ENCODE measurements around the gene SLC2A13. TPM values are rescaled to one million over a fixed set of nuclear protein-coding genes. Genes with fewer than 3 reads are reported as not detected.

The SLC2A13 gene
- total RNA-seq, 6 donors from 2014 or later, result 9.9 to 25.9 (median 16.0) TPM

DNA sequence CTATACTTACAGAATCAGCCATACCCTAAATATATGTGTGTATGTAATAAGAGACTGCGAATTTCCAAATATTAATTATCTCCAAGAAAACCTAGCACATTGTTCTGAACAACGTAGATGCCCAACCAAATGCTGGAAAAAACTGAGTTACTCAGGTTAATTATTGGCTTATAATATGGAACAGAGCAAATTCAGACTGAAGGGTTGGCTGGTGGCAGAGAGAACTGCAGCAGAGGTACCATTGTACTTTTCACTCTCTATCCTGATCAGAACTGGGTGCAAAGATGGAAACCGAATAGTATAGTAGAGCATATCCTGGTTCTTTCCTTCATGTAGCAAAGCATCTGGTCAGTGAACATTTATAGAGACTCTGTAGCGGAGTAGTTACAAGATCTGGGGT is 185.7 kb downstream of the SLC2A13 start:
- 83 to 90% methylated on average over 4 of the region's 4 CpGs for WGBS, 2 donors
- no peak for ATAC-seq (ENCODE audit: low FRiP score in 2 of 2)

DNA sequence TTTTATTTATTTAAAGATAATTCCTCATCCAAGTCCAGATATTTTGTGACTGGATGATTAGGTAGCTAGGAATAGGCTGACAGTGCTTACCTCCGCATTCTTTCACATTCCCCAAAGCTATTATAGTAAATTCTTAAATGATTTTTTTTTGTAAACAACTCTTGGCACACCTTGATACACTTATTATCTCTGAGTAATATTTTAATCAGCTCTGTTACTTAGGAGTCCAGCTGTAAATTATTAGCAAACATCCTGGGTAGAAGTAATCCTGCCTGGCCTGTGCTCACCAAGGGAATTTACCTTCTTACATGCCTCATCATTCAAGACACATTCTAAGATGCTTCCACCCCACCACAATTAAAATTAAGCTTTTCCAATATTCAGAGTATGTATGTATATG is 186.1 kb downstream of the SLC2A13 start:
- Histone ChIP-seq H3K9me3 (no peaks in the 10 kb centered on the region), H3K27me3 (no peaks in the 10 kb centered on the region), H3K4me1 (no peaks in the 10 kb centered on the region), H3K36me3 (no peaks in the 10 kb centered on the region), H3K27ac (no peak overlapping the region), H3K4me3 (no peak overlapping the region)
- TF ChIP-seq, protein P1, sequence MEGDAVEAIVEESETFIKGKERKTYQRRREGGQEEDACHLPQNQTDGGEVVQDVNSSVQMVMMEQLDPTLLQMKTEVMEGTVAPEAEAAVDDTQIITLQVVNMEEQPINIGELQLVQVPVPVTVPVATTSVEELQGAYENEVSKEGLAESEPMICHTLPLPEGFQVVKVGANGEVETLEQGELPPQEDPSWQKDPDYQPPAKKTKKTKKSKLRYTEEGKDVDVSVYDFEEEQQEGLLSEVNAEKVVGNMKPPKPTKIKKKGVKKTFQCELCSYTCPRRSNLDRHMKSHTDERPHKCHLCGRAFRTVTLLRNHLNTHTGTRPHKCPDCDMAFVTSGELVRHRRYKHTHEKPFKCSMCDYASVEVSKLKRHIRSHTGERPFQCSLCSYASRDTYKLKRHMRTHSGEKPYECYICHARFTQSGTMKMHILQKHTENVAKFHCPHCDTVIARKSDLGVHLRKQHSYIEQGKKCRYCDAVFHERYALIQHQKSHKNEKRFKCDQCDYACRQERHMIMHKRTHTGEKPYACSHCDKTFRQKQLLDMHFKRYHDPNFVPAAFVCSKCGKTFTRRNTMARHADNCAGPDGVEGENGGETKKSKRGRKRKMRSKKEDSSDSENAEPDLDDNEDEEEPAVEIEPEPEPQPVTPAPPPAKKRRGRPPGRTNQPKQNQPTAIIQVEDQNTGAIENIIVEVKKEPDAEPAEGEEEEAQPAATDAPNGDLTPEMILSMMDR (IDR thresholded peaks at IDR 0.05), result no peak
- TF ChIP-seq POLR2AphosphoS5 (IDR thresholded peaks at IDR 0.05) (no peak), POLR2A (IDR thresholded peaks at IDR 0.05) (no peak), EP300 (IDR thresholded peaks at IDR 0.05) (no peak)
- no peak for ATAC-seq (ENCODE audit: low FRiP score in 2 of 2)
- 86% methylated on average over 1 of the region's 1 CpG for WGBS, 2 donors
- DNase-seq, result no peak

More for the DNA sequence above, 185.7 kb downstream of the SLC2A13 start:
- H3K9me3 ChIP-seq, result no peaks in the 10 kb centered on the region
- H3K36me3 ChIP-seq, result no peaks in the 10 kb centered on the region
- TF ChIP-seq POLR2A (IDR thresholded peaks at IDR 0.05), result no peak
- no peak for TF ChIP-seq POLR2AphosphoS5 (IDR thresholded peaks at IDR 0.05)
- no peak for TF ChIP-seq EP300 (IDR thresholded peaks at IDR 0.05)
- TF ChIP-seq, protein P1 (IDR thresholded peaks at IDR 0.05), result no peak
- no peaks in the 10 kb centered on the region for H3K4me1 ChIP-seq
- no peaks in the 10 kb centered on the region for H3K27me3 ChIP-seq
- H3K4me3 ChIP-seq, result no peak overlapping the region
- no peak overlapping the region for H3K27ac ChIP-seq
- no peak for DNase-seq

DNA sequence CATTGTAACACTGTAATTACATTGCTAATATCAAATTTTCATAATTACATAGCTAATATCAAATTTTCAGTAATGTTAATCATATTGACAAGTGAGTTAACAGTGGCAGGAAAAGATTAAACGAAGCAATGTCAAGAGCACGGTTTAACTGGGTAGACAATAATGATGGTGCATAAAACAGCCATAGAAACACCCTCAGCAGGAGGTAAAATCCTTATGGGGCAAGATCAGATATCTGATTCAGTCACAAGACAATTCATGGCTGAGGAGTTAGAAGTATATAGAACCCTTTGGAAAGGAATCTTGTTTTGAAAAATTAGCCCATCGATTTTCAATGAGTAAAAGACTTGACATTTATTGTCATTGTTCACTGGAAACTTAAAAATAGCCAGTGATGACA is 190.6 kb downstream of the SLC2A13 start:
- no peak for ATAC-seq (ENCODE audit: low FRiP score in 2 of 2)
- TF ChIP-seq EP300 (IDR thresholded peaks at IDR 0.05), result no peak
- TF ChIP-seq, protein P1 (IDR thresholded peaks at IDR 0.05), result no peak
- no peak for TF ChIP-seq POLR2A (IDR thresholded peaks at IDR 0.05)
- no peak for TF ChIP-seq POLR2AphosphoS5 (IDR thresholded peaks at IDR 0.05)
- no peaks in the 10 kb centered on the region for H3K9me3 ChIP-seq
- H3K4me3 ChIP-seq, result no peak overlapping the region
- H3K27me3 ChIP-seq, result no peaks in the 10 kb centered on the region
- 80 to 88% methylated on average over 3 of the region's 3 CpGs for WGBS, 2 donors
- DNase-seq, result no peak
- peaks cover 0 to 9% (median 7%) of the 10 kb centered on the region in 4 donors for H3K4me1 ChIP-seq
- H3K27ac ChIP-seq, result no peak overlapping the region
- no peaks in the 10 kb centered on the region for H3K36me3 ChIP-seq

DNA sequence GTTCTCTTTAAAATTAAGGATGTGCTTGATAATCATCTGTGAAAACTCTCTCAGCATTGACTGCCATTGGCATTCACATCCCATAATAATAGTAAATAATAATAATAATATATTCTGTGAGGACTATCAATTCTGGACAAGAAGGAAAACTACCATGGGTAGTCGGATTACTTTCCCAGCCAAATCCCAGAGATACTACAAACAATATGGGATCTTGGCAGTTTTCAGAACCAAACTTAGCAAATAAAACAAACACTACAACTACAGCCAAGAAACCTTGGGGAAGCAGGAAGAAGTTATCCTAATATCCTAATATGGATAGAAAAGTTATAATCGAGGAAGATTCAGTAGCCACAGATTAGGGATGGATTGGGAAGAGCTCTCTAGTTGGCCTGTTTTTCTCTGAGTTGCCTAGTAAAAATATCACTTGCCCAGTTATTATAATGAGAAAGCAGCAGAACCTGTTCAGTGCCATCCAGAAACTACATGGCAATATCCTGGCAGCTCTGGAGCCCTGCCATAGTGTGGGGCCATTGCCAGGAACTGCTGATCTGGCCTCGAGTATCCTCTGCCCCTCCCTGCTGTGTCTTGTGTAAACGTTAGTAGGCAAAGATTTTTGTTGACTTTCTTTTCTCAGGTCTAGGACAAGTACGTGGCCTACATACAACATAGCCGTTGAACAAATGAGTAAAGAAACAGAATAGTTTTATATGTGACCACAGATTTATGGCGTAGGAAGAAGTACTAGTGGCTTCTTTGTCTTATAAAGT is 193.5 kb downstream of the SLC2A13 start:
- Histone ChIP-seq H3K36me3 (no peaks in the 10 kb centered on the region), H3K9me3 (no peaks in the 10 kb centered on the region), H3K4me1 (peaks cover 0 to 9% (median 7%) of the 10 kb centered on the region in 4 donors), H3K27me3 (no peaks in the 10 kb centered on the region), H3K27ac (peak overlapping the region; percentile 2 to 63 (median 38)), H3K4me3 (no peak overlapping the region)
- WGBS, 2 donors, result 56 to 60% methylated on average over 7 of the region's 7 CpGs
- peak; percentile 68 to 95 for ATAC-seq (ENCODE audit: low FRiP score in 2 of 2)
- TF ChIP-seq POLR2A (IDR thresholded peaks at IDR 0.05) (no peak), POLR2AphosphoS5 (IDR thresholded peaks at IDR 0.05) (peak in 1 of 2 donors; percentile 60), EP300 (IDR thresholded peaks at IDR 0.05) (peak in 2 of 4 donors; percentile 45 to 88)
- DNase-seq, result peak in 1 of 2 donors; percentile 92

DNA sequence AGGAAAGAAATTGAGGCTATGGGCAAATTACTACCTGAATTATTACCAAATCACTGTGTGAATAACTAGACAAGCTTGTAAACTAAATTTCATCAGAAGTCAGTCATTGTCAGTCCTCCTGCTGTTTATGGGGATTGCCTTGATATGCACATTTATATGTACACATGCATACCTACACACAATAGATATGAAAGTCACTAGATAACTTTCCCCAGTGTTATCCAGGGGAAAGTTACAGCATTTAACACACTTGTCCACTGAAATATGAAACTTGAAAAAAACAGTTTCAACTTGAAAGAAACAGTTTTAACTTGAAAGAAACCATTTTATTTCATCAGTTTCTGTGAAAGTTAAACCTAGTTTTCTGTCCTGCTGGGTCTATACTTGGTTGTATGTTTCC is 199.6 kb downstream of the SLC2A13 start:
- Histone ChIP-seq H3K4me1 (peaks cover 0 to 3% (median 1%) of the 10 kb centered on the region in 4 donors), H3K27ac (no peak overlapping the region), H3K27me3 (no peaks in the 10 kb centered on the region), H3K9me3 (no peaks in the 10 kb centered on the region), H3K4me3 (no peak overlapping the region), H3K36me3 (no peaks in the 10 kb centered on the region)
- no peak for ATAC-seq (ENCODE audit: low FRiP score in 2 of 2)
- TF ChIP-seq POLR2AphosphoS5 (IDR thresholded peaks at IDR 0.05), result no peak
- no peak for TF ChIP-seq EP300 (IDR thresholded peaks at IDR 0.05)
- TF ChIP-seq, protein P1 (IDR thresholded peaks at IDR 0.05), result no peak
- TF ChIP-seq POLR2A (IDR thresholded peaks at IDR 0.05), result no peak
- DNase-seq, result no peak

Measured in upper lobe of left lung (tissue), 6 donors.